ENCODE results near the gene TRIM5.

- TF ChIP-seq CTCF (IDR thresholded peaks at IDR 0.05) (no peak), ZFX (IDR thresholded peaks at IDR 0.05; ENCODE audit: borderline replicate concordance) (no peak)
Measured at GRCh38 chr11:5639953-5640352, 44.9 kb downstream of the TRIM5 start.

All from 22Rv1 (cell line).